Right lobe of liver (tissue), 6 donors: ENCODE data around the gene TMA16. TPM values are rescaled to one million over a fixed set of nuclear protein-coding genes. Genes with fewer than 3 reads are reported as not detected.
A peak's percentile ranks its signal among the peaks of the same experiment; 100 is the strongest.

Experiments used
- ATAC-seq, 4 donors: fragments of 200-7000 bp; cut with Tn5 transposase; one replicate each; pipeline ENCODE4 v1.9.1; 2020; ENCODE audit warnings: mild to moderate bottlenecking in 4 of 4, moderate library complexity in 4 of 4
- DNase-seq, 3 donors: peaks; one replicate each; pipeline ENCODE4 v3.0.0-alpha.2; 2020
- H3K27ac ChIP-seq, 3 donors: fragments of 200-600 bp; one replicate each; pipeline ENCODE4 v1.8.0; 2022
- H3K27me3 ChIP-seq, 2 donors: fragments of 200-600 bp; one replicate each; pipeline ENCODE4 v1.8.0; 2022
- H3K36me3 ChIP-seq, 4 donors: fragments of 200-600 bp; sonication (generic) in 1 of 4; one replicate each; pipeline versions ENCODE4 v1.5.1 to v1.8.0; 2017 to 2022; ENCODE audit warnings: control low read depth in 1 of 4
- H3K4me1 ChIP-seq, 4 donors: fragments of 200-600 bp; sonication (generic) in 1 of 4; one replicate each; pipeline versions ENCODE4 v1.5.1 to v1.8.0; 2017 to 2022; ENCODE audit warnings: control low read depth in 1 of 4
- H3K4me3 ChIP-seq, 3 donors: fragments of 200-600 bp; one replicate each; pipeline ENCODE4 v1.8.0; 2022
- H3K9me3 ChIP-seq, 4 donors: fragments of 200-600 bp; sonication (generic) in 1 of 4; one replicate each; pipeline versions ENCODE4 v1.5.1 to v1.8.0; 2017 to 2022; ENCODE audit warnings: control low read depth in 1 of 4
- CTCF ChIP-seq, 4 donors: fragments of 200-600 bp in 3 of 4; fragments of 450-650 bp in 1 of 4; IDR thresholded peaks; one replicate each; pipeline versions ENCODE4 v1.5.1 to v1.8.0; 2016 to 2022; ENCODE audit warnings: antibody characterized with exemption in 4 of 4, mild to moderate bottlenecking in 2 of 4
- POLR2A ChIP-seq: fragments of 450-650 bp; IDR thresholded peaks from one replicate; pipeline ENCODE4 v1.6.1; 2017; ENCODE audit warnings: antibody characterized with exemption, mild to moderate bottlenecking
- WGBS: methylation state at CpG from one replicate; pipeline ENCODE4 v1.1.6; 2018; ENCODE audit warnings: low coverage, low lambda C conversion rate; ENCODE audit not compliant: insufficient coverage; ENCODE audit errors: missing lambda C conversion rate; 5-methylcytosine and 5-hydroxymethylcytosine counted together
- intact Hi-C, 2 donors: fragments of 100-400 bp; cut with DNase I; formaldehyde crosslinking; loops; one replicate each; pipeline versions ENCODE4 v1.11.2 to v1.14.1; 2022
- total RNA-seq, 6 experiments: library from RNA; depleted of rRNA in 2 of 6; stranded (reverse); fragments of >200 nt in 2 of 6; fragmentation: NEBNext Ultra II Directional in 3 of 6; extraction: Animal tissue kit (Norgen Biotek cat#: 25700) in 3 of 6; gene quantifications; one replicate each; pipeline versions ENCODE4 v1.1.0 to v1.2.4, GENCODE V29; 2016 to 2023
- donor health status: DM: no; HTN: yes; CAD: no.
- donor health status: DM: no; HTN: no; CAD: no.
- donor health status: DM: no; HTN: no; CAD: no.
- donor health status: DM: no; HTN: yes; CAD: no.
- donor health status: DM: no; HTN: yes; CAD: no.

Gene TMA16
- total RNA-seq, 6 experiments from 2014 or later, result 6.0 to 27.0 (median 11.9) TPM

GRCh38 chr4:163467082-163467770, 27.3 kb upstream of the TMA16 start:
- intact Hi-C loops, result no loop called here
- no peak overlapping the region for H3K4me3 ChIP-seq
- no peaks in the 10 kb centered on the region for H3K27me3 ChIP-seq
- H3K9me3 ChIP-seq, result no peaks in the 10 kb centered on the region
- TF ChIP-seq POLR2A, result no peak
- no peak for TF ChIP-seq CTCF (IDR thresholded peaks at IDR 0.05)
- no peak for DNase-seq
- no peak for ATAC-seq
- H3K36me3 ChIP-seq, result no peaks in the 10 kb centered on the region
- no peak overlapping the region for H3K27ac ChIP-seq
- WGBS, result 67% methylated on average over 4 of the region's 4 CpGs
- no peaks in the 10 kb centered on the region for H3K4me1 ChIP-seq

DNA sequence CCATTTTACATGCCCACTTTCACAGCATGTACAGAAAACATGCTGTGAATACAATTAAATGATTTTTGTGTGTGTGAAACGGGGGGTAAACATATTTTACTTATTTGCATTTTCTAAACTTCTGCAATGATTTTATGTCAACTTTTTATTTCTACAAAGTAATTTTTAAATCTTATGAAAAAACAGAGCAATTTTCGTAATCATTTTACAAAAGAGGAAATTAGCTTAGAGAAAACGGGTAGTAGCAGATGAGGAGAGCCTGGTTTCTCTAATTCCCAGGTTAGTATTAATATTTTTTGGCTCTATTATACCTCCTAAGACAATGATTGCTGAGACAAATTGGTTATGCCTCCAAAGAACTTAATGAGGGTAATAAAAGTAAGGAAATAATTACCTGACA, 24.1 kb upstream of the TMA16 start:
- H3K4me1 ChIP-seq, result no peaks in the 10 kb centered on the region
- DNase-seq (no peak), ATAC-seq (no peak)
- H3K4me3 ChIP-seq, result no peak overlapping the region
- no peak overlapping the region for H3K27ac ChIP-seq
- TF ChIP-seq POLR2A (no peak), CTCF (IDR thresholded peaks at IDR 0.05) (no peak)
- no peaks in the 10 kb centered on the region for H3K27me3 ChIP-seq
- no peaks in the 10 kb centered on the region for H3K9me3 ChIP-seq
- no peaks in the 10 kb centered on the region for H3K36me3 ChIP-seq
- intact Hi-C loops, result no loop called here
- WGBS, result 34% methylated on average over 3 of the region's 3 CpGs

DNA sequence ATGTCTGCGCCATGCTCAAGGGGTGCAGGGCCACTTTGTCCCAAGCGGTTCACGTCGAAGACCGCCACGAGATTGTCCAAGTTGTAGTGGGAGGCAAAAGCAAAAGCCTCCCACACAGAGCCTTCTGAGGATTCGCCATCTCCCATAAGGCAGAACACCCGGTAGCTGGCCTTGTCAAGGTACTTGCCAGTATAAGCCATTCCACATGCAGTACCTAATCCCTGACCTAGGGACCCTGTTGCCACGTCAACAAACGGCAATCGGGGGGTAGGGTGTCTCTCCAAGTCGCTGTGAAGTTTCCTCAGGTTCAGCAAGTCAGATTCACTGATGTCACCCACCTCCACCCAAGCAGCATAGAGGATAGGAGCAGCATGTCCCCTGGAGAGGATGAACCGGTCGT, 21.4 kb upstream of the TMA16 start:
- Histone ChIP-seq H3K4me1 (no peaks in the 10 kb centered on the region), H3K9me3 (no peaks in the 10 kb centered on the region), H3K27me3 (no peaks in the 10 kb centered on the region), H3K4me3 (no peak overlapping the region), H3K36me3 (no peaks in the 10 kb centered on the region), H3K27ac (no peak overlapping the region)
- WGBS, result 70% methylated on average over 3 of the region's 14 CpGs
- TF ChIP-seq POLR2A (no peak), CTCF (IDR thresholded peaks at IDR 0.05) (no peak)
- intact Hi-C loops, result no loop called here
- no peak for DNase-seq
- no peak for ATAC-seq

- 74% methylated on average over 8 of the region's 32 CpGs for WGBS
- Histone ChIP-seq H3K4me1 (no peaks in the 10 kb centered on the region), H3K4me3 (no peak within 1 kb of the TSS), H3K36me3 (no peaks in the 10 kb centered on the region), H3K27ac (no peak within 1 kb of the TSS), H3K27me3 (no peaks in the 10 kb centered on the region), H3K9me3 (no peaks in the 10 kb centered on the region)
- DNase-seq (no peak), ATAC-seq (peak in 1 of 4 donors; percentile 16)
- TF ChIP-seq POLR2A, result no peak
- TF ChIP-seq CTCF (IDR thresholded peaks at IDR 0.05), result no peak
- intact Hi-C loops, result no loop called here
Observed at GRCh38 chr4:163473576-163473975, 20.9 kb upstream of the TMA16 start, which contains the start of gene TKTL2. Gene TKTL2, minus strand, starts transcription at chr4:163473754. Its CDS starts 20 bp downstream, at chr4:163473734.
